ENCODE measurements around the gene GNA14.

GNA14 gene

GRCh38 chr9:77384406-77384805, 263.7 kb downstream of the GNA14 start:
- DNase-seq: no peak

GRCh38 chr9:77375956-77376532, 272.1 kb downstream of the GNA14 start:
- DNase-seq: no peak

- DNase-seq: no peak
Observed at GRCh38 chr9:77374266-77374665, 273.9 kb downstream of the GNA14 start.
